Measurements from ENCODE around the gene IDI2.

The IDI2 gene

DNA sequence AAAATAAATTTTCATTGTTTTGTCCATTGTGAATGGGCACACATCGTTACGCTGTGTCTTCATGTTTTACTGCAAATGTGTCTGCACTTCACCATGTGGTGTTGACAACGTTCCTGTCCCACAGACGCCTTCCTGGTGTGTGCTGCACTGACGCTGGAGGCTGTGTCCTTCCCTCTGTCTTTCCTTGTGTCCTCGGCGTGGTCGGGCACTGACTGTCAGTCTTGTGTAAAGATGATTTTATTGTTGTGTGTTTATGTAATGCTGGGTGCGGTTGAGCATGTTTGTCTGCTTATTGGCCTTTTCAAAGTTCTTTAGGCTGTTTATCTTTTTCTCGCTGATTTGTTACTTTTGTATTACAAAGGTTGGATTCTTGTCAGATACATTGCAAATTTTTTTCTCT is 18.1 kb downstream of the IDI2 start:
- no peak for DNase-seq (ENCODE audit: low read depth)

DNA sequence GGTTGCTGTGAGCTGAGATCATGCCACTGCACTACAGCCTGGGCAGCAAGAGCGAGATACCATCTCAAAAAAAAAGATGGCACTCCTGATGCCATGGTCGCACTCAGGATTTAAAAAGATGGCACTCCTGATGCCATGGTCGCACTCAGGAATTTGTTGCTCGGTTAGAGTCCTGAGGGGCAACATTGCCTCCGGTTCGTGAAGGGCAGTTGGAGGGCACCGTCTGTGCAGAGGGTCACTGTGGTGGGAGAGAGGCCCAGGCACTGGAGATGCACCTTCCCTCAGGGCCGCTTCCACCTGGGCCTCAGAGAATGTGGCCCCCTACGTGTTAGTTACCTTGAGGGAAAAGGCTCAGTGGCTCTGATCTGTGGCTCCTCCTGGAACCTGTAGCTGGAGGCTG is 19.1 kb downstream of the IDI2 start:
- DNase-seq (ENCODE audit: low read depth), result no peak

DNA sequence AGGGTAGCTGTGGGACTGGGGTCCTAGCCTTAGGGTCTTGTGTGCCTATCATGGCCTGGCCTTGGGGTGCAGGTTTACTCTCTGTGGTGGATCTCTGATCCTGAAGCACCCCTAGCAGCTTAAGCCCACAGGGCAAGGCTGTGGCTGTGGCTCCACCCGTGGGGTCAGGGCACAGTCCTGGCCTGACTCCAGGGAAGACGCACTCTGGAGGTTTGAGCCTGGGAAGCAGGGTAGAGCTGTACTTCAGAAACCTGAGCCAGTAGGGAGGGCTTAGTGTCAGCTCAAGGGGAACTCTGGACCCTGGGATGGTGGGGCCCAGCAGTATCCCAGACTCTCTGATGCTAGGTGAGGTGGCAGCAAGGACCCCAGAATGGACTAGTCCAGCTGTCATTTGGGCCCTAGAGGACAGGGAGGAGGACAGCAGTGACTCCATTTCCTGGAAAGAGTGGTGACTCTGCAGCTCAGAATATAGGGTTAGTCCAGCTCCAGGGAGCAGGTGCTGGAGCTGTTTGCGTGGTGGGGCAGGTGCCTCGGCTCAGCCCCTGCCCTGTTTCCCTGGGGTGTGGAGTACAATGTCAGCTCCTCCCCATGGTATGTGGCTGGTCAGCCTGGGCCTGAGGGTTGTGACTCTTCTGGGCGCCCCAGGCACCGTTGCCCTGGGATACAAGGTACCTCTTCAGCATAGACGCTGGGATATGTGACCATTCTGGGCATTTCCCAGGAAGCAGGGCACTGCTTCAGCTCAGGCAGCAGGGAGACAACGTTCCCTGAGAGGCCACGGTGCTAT is 21.6 kb downstream of the IDI2 start:
- no peak for DNase-seq (ENCODE audit: low read depth)

DNA sequence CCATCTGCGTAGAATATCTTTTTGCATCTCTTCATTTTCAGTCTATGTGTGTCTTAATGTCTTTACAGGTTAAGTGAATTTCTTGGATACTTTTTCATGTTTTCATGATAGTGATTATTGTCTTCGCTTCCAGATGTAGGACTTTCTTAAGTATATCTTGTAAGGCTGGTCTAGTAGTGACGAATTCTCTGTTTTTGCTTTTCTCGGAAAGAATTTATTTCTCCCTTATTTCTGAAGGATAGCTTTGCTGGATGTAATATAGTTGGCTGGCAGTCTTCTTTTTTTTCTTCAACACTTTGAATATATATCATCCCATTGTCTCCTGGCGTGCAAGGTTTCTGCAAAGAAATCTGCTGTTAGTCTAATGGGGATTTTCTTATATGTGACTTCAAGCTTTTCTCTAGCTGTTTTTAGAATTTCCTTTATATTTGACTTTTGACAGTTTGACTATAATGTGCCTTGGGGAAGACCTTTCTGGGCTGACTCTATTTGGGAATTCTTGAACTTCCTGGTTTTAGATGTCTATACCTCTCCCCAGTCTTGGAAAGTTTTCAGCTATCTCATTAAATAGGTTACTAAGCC is 23.1 kb downstream of the IDI2 start:
- no peak for DNase-seq (ENCODE audit: low read depth)

DNA sequence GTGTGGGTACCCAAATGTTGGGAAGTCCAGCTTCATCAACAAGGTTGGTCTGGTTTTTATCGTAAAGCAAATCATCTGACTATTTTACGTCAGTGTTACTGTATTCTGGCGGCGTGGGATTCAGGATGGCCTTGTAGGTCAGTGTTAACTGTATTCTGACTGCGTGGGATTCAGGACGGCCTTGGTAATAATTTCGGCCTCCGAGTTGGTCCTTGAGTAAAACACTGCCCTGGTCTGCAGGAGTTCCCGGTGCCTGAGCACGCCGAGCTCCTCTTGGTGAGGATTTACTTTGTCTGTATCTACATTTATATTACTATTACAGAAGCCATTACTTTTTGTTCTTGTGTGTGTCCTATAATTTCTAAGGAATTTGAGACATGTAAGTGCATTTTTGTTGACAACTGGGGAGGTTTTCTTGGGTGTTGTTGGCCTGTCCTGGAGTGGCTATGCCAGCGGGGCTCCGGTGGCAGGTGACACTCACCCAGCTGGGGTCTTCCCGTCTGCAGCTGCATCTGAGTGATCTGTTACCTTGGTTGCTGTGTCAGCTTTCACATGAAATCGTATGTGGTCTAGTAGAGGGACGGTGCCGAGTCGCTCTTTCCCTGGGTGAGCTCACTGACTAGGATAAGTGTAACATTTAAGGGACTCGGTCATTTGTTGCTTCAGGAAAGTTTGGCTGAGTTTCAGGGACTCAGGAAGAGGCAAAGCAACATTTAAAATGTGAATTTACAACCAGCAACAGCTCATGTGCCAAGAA is 28.2 kb downstream of the IDI2 start:
- no peak for DNase-seq (ENCODE audit: low read depth)

DNA sequence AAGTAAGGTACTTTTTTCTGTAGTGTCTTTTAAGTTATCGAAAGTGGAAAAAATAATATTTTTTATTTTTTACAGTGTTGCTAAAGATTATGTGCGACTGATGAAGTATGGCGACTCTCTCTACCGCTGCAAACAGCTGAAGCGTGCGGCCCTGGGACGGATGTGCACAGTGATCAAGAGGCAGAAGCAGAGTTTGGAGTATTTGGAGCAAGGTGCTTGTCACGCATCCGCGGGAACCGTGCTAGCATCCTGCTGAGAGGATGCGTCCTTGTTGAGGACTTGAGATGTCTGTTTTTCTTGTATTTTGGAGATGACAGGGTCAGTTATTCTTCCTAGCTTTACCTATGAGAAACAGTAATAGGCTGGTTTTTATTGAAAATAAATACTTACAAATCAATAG is 29.6 kb downstream of the IDI2 start:
- no peak for DNase-seq (ENCODE audit: low read depth)

DNA sequence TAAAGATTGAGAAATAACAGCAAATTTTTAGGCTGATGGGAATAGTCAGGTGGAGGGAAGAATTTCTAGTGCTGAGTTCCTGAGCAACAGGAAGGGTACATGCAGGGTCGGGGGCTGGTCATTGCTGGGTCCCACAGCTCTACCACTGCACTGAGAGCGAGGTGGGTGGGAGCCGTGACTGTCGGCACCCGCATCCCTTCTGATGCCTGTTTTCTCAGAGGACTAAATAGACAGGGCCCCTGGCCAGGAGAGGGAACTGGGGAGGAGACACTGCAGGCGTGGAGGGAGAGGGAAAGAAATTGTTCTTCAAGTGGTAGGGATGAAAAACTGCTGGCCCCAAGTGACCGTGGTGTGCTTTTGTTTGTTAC is 30.1 kb downstream of the IDI2 start:
- DNase-seq (ENCODE audit: low read depth), result no peak

DNA sequence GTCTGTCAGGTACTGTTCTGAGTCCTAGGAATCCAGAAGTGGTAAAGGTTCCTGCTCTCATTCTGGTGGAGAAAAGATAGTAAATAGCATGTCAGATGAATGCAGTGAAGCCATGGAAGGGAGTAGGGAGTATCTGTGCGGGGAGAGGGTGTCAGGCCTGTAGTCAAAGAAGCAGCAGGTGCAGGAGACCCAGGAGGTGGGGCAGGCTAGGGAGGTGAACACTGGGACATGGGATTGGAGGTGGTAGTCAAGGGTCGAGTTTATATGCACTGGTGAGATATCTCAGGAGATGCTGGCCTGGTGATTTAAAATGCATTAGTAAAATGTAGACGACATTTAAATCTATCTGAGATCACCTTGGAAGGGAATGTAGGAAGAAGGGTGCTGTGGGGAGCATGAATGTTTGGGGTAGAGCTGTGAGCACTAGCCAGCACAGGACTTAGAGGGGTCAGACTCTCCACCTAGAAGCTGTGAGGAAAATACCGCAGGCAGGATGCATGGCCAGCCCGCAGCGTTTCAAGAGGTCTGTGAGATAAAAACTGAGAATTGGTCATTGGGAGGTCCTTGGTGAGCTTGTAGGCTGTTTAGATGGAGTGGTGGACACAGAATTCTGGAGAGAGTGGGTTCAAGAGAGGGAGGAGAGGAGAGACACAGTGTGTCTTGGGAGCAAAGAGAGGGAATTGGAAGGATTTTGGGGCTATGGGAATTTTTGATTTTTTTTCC is 30.7 kb downstream of the IDI2 start:
- DNase-seq (ENCODE audit: low read depth), result no peak

DNA sequence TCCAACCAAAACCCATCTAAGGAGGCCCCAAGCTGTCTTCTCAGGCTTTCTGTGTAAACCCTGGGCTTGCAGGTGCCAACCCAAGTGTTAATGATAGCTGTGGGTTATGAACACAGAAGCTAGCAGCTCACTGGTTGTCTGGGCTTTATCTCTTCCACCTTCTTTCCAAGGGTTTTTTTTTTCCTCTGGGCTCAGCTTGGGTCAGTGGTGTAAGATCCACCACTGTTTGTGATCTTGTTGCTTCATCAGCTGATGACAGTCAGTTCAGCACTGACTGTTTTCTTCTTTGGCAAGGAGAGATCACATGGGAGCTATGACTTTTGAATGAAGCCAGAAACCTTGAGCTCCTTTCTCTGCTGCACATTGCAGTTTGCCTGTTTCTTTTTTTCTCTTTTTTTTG is 32.8 kb downstream of the IDI2 start:
- DNase-seq (ENCODE audit: low read depth), result no peak

DNA sequence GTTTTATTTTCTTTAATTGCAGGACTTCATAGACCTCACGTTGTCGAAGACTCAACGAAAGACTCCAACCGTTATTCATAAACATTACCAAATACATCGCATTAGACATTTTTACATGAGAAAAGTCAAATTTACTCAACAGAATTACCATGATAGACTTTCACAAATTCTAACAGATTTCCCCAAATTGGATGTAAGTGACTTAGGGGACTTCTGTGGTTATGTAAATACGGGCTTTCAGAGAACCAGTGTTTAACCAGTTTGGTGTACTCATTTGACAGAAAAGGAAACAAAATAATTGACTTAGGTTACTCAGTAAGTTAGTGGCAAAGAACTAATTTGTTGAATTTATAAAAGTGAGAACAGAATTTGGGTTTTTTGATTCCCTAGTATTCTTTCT is 33.2 kb downstream of the IDI2 start:
- DNase-seq (ENCODE audit: low read depth), result no peak

DNA sequence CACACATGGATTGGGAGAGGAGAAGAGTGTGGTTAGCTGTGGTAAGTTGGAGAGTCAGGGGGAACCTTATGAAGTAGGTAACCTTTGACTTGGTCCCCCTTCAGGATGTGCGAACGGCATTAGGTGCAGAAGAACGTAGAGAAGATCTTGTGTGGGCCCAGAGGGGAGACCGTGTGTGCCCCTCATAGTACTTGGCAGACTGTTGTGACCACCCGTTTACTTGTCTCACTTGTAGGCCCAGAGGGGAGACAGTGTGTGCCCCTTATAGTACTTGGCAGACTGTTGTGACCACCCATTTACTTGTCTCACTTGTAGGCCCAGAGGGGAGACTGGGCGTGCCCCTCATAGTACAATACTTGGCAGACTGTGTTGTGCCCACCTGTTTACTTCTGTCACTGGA is 34.9 kb downstream of the IDI2 start:
- DNase-seq (ENCODE audit: low read depth), result no peak

DNA sequence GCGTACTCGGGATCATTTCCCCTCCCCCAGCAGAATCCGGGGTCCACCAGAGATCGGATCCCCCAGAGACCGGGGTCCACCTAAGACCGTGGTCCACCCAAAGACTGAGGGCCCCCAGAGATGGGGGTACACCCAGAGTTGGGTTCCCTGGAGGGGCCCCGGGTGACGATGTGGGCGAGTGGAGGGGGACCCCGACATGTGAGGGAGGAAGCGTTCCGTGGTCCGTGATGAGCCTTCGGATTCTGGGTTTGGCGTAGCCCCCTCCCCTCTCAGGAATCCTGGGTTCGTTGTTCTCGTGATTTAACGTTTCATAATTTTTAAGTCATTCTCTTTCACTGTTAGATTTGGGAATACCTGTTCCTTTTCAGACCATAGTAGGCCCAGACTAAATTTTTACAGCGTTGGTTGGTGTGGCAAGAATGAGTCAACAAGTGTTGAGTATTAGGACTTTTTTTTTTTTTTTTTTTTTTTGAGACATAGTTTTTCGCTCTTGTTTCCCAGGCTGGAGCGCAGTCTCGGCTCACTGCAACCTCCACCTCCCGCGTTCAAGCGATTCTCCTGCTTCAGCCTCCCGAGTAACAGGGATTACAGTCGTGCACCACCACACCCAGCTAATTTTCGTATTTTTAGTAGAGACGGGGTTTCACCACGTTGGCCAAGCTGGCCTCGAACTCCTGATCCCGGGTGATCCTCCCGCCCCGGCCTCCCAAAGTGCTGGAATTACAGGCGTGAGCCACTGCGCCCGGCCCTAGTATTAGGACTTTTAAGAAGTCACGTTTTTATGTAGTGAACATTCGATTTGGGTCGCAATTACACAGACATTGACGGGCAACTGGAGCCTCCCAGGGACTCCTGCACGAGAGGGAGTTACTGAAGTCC is 36.8 kb downstream of the IDI2 start:
- DNase-seq (ENCODE audit: low read depth), result no peak

DNA sequence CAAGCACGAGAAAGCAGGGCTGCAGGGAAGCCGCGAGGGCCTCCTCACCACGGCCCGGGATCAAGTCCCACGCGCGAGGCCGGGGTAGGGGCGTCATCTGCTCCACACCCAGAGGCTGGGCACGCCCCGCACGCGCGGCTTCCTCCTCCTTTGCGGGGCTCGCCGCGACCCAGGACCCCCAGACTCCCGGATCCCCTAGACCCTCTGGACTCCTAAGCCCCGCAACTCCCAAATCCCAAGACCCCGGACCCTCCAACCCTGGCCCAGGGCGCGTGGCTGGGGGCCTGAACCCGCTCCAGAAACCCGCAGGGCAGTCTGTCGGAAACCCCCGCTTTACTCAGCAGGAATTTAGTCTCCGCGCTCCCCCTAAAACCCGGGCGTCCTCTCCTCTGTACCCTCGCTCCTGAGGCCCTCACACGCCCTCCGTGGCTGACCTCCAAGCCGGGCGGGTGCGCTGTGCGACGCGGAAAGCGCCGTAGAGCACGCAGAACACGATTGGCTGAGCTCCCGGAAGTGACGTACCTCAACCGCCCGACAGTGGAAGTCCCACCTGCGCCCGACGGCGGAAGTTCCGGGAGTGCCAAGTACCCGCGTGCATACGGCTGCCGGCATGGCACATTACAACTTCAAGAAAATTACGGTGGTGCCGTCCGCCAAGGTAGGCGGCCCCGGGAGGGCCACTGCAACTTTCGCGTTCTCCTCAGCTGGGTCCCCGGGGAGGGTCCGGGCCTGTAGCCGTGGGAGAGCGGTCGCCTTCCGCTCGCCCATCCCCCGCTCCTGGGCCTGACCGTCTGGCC is 37.6 kb downstream of the IDI2 start, which contains the start of gene GTPBP4:
GTPBP4 (plus strand) TSS at position 565 of the 797 bp plus-strand sequence; CDS start at position 611, 46 bp downstream.
- DNase-seq (ENCODE audit: low read depth), result peak; percentile 88

DNA sequence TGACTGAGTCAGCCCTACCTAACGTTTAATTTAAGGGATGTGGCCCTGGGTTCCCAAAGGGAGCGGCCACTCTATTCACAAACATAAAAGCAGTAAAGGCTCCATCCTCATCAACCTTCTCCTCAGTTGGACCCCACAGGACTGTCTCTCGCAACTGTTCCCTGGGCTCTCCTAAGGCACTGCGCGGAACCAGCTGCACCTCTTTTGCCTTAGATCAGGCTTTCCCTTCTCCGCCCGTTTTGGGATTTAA is 38.1 kb downstream of the IDI2 start:
- DNase-seq (ENCODE audit: low read depth), result no peak

DNA sequence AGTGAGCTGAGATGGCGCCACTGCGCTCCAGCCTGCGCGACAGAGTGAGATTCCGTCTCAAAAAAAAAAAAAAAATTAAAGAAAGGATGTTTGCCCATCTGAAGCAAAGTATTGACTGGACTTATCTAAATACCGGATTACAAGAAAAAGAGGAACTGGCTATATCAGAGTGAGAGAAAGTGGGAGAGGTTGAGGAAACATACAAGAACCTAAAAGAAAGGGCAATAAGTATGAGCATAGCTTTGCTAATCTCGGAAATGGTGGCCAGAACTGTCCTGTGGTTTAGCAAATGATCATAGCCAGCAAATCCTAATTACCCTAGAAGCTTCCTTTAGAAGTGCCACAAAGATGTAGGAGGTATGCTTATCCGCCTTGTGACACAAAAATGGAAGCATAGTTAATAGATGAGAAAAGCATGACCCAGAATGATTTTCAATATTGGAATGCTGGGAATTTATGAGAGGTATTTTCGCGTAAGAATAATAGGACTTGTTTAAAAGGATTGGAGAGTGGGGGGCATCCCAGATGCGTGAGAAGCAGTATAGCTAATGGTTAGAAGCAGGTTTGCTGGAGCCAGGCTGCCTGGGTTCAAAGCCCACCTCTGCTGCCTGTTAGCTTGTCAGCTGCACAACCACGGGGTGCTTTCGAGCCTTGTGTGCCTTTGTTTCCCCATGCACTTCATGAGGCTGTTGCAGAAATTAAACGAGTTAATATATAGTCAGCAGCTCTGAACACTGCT is 38.6 kb downstream of the IDI2 start:
- no peak for DNase-seq (ENCODE audit: low read depth)

DNA sequence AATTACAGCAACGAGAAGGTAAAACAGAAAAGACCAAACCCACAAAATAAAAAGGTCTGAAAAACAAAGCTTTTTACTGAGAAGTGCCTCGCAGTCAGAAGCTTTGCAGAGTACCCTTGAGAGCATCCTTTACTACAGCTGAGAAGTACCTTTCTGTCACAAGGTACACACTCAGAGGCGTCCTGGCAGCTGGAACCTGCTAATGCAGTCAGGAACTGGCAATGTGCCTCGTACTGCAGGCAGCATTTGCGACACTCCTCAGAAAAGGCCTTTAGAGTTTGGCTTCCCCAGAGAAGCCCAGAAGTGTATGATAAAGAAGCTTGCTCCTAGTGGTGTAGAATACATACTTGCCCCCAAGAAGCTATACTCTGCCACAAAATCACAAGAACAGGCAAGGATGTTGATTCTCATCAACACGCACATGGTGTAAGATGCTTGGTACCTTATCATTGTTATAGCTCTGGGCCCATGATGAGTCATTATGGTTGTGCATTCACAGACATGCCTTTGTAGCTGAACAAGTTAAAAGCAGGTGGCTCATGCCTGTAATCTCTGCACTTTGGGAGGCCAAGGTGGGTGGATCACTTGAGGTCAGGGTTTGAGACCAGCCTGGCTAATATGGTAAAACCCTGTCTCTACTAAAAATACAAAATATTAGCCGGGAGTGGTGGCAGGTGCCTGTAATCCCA is 39.4 kb downstream of the IDI2 start:
- no peak for DNase-seq (ENCODE audit: low read depth)

DNA sequence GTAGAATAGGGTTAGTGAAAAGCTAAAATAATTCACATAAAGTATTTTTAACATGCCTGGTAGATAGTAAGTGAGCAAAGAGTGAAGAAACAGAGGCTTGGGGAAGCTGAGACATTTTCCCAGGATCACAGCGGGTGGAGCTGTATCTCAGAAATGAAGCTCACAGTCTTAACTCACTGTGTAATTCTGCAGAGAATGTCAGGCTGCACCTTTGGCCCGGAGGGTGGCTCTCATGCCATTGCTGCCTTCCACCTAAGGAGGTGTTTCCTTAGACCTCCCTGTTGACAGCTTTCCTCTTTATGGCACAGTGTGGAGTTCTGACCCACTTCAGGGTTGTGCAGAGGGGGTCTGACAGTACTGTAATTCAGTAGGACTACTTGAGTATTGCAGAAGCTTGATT is 40.3 kb downstream of the IDI2 start:
- DNase-seq (ENCODE audit: low read depth), result no peak

DNA sequence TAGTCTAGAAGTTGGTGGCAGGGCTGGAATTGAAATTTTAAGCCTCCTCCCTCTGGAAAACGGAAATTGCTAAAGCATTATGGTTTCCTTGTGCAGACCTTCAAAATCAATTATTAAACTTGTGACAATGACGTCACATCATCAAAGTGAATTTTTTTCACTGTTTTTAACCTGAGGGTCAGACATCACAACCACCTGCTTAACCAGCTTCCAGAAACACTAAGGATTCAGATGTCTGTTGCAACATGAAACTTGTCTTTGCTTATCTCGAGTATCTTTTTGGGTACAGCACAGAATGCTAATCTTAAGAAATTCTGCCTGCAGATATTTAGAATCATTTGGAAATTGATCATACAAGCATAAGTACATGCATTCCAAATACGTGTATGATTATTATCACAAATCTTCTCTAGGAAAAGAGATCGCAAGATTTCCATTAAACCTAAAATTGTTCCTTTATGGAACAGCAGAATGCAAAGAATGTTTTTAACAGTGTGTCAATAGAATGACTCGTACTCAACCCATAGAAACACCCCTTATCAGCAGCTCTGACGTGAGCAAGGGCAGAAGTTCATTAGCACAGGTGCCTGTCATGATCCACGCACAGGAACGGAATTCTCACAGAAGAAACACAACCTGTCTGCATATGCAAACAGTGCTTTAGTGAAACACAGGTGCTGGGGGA is 41.5 kb downstream of the IDI2 start:
- no peak for DNase-seq (ENCODE audit: low read depth)

DNA sequence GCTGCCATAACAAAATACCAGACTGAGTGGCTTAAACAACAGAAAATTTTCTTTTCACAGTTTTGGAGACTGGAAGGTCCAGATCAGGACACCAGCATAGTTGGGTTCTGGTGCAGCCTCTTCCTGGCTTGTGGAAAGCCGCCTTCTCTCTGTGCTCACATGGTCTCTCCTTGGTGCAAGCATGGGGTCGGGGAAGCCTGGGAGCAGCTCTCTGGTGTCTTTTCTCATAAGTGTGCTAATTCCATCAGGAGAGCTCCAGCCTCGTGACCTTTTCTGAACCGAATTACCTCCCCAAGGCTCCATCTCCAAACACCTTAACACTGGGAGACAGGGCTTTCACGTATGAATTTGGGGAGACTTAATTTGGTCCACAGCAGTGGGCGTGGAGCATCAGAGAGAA is 42.3 kb downstream of the IDI2 start:
- DNase-seq (ENCODE audit: low read depth), result no peak
